ENCODE results near the gene DOCK3. TPM values are rescaled to one million over a fixed set of nuclear protein-coding genes. Genes with fewer than 3 reads are reported as not detected.
"Not testable (repeated sequence)": the region's sequence is repeated elsewhere in the genome, so short reads cannot be mapped to it uniquely, and the experiment has no call there.

DOCK3 gene
- total RNA-seq, 1 donor from 2014 or later = 6.2 TPM

DNA sequence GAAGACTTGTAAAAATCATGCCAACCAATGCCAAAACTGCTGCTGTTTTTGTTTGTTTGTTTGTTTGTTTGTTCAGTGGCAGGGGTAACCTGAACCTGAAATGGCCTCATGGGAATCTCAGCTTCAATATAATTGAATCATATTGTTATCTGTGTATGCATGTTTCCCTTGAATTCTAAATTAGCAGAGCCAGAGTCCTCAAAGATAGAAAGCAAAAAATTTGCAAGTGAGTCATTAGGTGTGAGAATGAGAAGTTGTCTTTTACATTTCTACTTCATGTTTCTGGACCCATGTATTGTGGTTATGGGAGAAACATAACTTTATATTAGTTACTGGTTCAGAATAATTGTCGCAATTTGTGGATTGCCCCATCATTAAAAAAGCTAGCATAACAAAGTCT is 249.2 kb downstream of the DOCK3 start:
- no peak for ATAC-seq
- no peak for DNase-seq (ENCODE audit: low spot score)
- intact Hi-C loops (cut with DNase I) = no loop called here

DNA sequence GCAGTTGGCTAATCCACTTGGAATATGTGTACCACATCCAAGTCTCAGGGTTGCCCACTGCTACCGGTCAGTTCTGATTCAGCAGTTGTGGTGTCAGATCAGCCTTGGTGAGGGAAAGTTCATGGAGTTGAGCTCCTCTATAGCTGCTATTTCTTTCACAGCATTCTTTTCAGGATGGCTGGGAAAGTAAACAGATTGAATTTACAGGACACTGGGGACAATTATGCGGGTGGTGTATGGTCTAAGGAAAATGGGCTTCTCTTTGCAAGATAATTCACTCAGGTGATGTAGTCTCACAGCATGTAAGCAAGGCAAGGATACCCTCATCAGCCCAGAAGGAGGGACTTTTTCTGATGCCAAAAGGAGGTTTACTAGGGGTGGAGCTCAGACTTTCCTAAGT is 249.9 kb downstream of the DOCK3 start:
- intact Hi-C loops (cut with DNase I) = no loop called here
- no peak for ATAC-seq
- DNase-seq (ENCODE audit: low spot score) = no peak

DNA sequence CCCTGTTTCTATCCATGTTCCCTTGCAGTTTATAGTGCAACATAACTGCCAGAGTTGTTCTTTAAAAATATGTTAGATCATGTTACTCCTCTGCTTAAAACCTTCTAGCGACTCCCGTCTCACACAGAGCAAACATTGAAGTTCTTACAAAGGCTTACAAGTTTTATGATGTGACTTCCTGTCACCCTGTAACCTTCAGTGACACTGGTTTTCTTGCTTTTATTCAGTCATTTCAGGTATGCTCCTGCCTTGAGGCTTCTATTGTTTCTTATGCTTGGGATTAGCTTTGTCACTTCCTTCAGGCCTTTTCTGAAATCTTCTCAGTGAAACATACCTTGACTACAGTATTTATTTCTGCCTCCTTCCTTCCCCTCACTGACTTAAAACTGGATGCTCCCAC is 252.1 kb downstream of the DOCK3 start:
- intact Hi-C loops (cut with DNase I) = no loop called here
- DNase-seq (ENCODE audit: low spot score) = no peak
- no peak for ATAC-seq

DNA sequence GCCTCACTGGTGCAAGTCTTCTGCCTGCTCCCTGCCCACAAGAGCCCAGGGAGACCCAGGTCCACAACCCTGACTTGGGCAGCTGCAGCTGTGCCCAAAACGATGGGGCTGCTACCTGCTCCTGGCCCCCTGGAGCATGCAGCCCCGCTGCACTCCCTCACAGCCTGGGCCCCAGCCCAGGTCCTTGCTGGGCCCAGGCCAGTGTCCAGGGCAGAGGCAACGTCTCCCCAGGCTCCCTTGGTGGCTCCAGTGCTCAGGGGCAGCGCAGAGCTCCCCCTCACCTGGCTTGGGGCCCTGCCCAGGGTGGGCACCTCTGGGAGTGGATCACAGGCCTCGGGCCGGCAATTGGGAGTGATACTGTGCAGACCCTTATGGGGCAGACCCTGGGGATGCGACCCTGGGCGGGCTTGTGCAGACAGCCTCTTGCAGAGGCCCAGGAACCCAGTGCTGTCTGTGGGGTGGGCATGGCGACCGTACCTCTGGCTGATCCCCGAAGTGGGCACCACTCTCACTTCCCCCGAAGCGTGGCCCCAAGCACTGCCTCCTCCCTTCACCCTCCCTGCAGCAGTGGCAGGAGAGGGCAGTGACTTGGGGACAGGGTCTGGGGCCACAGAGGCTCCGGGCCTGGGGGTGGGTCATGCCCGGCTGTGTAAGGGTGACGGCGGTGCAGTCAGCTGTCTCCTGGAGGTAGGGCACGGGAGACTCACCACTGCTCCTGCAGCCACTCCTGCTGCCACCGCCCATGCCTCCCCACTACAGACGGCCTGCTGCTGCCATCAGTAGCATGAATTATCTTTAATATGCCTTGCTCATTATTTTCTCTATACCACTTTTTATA is 255.9 kb downstream of the DOCK3 start:
- intact Hi-C loops (cut with DNase I) = no loop called here
- no peak for ATAC-seq

DNA sequence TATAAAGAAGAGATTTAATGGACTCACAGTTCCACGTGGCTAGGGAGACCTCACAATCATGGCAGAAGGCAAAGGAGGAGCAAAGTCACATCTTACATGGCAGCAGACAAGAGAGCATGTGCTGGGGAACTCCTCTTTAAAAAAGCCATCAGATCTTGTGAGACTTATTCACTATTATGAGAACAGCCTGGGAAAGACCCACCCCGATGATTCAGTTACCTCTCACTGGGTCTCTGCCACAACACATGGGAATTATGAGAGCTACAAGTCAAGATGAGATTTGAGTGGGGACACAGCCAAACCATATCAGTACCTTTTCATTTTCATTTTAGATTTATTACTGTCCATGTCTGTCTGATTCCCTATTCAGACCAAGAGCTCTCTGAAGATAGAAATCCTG is 258.2 kb downstream of the DOCK3 start:
- ATAC-seq; intact Hi-C loops (cut with DNase I); DNase-seq (ENCODE audit: low spot score): not testable (repeated sequence)

More for the DNA sequence above, 255.9 kb downstream of the DOCK3 start:
- no peak for DNase-seq (ENCODE audit: low spot score)

DNA sequence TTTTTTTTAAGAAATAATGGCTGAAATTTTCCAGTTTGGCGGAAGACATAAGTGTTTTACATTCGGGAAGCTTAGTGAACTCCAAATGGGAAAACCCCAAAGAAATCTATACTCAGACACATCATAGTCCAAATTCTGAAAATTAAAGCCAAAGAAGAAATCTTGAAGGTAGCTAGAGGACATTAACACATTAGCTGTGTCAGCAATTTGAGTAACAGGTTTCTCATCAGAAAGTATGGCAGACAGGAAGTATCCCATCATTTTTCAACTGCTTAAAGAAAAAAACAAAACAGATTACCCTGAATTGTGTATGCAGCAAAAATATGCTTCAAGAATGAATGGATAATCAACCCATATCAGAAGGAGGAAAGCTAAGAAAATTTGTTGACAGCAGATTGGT is 261.7 kb downstream of the DOCK3 start:
- no peak for ATAC-seq
- intact Hi-C loops (cut with DNase I) = no loop called here
- DNase-seq (ENCODE audit: low spot score) = no peak

DNA sequence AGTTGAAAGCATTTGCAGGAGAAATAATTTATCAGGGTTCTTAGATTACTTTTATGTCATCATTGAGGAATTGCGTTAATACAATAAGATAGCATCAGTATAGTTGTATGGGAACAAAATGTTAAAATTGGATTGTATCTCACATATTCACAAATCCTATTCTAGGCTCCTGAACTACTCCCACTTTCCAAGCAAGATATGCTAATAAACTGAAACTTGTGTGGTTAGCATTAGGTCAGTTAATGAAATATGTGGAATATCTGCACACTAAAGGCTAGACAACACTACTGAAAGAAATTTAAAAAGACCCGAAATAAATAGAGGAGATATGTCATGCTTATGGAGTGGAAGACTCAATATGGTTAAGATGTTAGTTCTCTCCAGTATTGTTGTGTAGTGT is 272.7 kb downstream of the DOCK3 start:
- intact Hi-C loops (cut with DNase I) = no loop called here
- DNase-seq (ENCODE audit: low spot score) (no peak), ATAC-seq (no peak)

DNA sequence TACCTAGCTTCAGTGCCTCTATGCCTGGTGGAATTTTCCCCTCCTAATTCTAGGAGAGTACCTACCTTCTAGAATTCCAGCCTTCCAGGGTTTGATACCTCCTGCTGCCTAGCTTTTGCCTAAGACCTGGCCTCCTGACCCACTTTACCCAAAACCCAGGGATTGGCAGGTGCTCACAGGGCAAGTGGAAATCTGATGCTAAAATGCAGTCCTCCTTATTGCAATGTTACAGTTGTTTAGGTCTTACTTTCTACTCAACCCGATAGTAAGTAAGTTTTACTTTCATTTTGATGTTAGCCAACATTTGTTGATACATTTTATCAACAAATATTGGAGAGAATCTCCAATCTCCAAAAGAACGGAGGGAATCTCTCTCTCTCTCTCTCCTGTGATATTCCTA is 275.9 kb downstream of the DOCK3 start:
- intact Hi-C loops (cut with DNase I) = no loop called here

DNA sequence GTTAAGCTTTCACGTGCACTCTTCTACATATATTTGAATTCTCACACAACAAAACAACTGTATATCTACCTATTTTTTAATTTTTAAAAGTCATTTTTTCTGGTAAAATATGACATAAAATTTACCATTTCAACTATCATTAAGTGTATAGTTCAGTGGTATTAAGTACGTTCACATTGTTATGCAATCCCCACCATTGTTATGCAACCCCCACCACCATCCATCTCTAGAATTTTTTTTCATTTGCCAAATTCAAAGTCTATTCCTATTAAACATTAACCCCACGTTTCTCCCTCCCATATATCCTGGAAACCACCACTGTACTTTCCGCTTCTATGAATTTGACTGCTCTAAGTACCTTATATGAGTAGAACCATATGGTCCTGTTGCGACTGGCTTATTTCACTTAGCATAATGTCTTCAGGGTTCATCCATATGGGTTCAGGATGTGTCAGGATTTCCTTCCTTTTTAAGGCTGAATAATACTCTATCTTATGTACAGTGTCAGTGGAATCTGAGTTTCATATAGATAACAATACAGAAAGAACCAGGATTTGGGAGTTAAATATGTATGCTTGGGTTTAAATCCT is 279.2 kb downstream of the DOCK3 start:
- intact Hi-C loops (cut with DNase I) = no loop called here
- DNase-seq (ENCODE audit: low spot score) (no peak), ATAC-seq (no peak)

More for the DNA sequence above, 275.9 kb downstream of the DOCK3 start:
- DNase-seq (ENCODE audit: low spot score) (no peak), ATAC-seq (no peak)

DNA sequence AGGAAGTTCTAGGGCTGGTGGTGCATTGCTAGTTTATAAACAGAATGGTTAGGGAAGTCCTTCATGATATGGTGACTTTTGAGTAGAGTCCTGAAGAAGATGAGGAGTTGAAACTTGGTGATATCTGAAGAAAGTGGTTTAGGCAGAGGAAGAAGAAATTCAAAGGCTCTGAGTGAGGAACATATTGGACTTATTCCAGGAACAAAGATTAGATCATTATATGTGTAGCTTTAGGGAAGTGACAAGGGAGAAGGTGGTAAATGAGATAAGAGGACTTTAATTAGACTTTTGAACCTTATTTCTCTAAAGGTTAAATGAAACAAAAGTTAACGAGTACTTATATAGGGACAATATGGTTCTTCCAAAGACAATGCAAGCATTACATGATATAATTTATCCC is 286.7 kb downstream of the DOCK3 start:
- no peak for DNase-seq (ENCODE audit: low spot score)
- intact Hi-C loops (cut with DNase I) = no loop called here
- ATAC-seq = no peak

DNA sequence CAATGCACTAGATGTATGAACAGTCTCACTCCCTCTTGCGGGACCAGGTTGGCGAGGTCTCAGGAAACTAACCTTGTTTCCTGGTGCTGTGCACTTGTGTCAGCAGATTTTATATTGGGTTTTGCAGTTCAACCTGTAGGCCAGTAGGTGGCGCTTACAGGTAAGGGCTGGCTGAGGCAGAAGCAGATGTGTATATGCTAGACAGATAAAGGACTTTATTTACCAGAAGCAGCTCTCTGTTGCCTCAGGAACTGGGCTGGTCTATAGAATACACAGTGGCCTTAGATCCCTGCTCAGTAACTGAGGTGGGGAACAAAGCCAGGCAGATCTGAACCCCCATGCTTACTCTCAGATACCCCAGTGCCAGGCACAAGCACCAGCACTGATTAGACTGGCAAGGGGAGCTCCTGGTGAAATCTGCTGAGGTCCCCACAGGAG is 296.8 kb downstream of the DOCK3 start:
- ATAC-seq (no peak), DNase-seq (ENCODE audit: low spot score) (no peak)
- intact Hi-C loops (cut with DNase I) = no loop called here

DNA sequence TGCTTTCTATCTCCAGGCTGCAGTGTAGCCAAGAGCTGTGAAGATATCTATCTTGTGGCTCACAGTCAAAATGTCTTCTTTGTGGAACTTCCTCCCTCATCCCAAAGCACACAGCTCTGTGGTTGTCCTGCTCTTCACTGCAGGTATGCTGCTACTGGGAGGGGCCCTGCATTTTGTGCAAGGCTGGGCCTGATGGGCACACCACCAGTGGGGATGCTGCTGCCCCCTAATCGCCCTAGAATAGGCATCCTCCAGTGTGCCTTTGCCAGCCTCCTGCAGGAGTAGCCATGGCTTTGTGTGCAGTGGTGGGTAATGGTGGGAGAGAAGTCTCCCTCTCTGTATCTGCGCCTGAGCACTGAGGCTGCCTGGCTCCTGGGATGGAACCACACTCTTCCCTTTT is 297.3 kb downstream of the DOCK3 start:
- intact Hi-C loops (cut with DNase I) = no loop called here
- no peak for ATAC-seq

DNA sequence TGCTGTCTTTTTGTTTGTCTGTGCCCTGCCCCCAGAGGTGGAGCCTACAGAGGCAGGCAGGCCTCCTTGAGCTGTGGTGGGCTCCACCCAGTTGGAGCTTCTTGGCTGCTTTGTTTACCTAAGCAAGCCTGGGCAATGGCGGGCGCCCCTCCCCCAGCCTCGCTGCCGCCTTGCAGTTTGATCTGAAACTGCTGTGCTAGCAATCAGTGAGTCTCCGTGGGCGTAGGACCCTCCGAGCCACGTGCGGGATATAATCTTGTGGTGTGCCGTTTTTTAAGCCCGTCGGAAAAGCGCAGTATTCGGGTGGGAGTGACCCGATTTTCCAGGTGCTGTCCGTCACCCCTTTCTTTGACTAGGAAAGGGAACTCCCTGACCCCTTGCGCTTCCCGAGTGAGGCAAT is 303.9 kb downstream of the DOCK3 start:
- ATAC-seq; intact Hi-C loops (cut with DNase I); DNase-seq (ENCODE audit: low spot score): not testable (repeated sequence)

More for the DNA sequence above, 297.3 kb downstream of the DOCK3 start:
- no peak for DNase-seq (ENCODE audit: low spot score)

DNA sequence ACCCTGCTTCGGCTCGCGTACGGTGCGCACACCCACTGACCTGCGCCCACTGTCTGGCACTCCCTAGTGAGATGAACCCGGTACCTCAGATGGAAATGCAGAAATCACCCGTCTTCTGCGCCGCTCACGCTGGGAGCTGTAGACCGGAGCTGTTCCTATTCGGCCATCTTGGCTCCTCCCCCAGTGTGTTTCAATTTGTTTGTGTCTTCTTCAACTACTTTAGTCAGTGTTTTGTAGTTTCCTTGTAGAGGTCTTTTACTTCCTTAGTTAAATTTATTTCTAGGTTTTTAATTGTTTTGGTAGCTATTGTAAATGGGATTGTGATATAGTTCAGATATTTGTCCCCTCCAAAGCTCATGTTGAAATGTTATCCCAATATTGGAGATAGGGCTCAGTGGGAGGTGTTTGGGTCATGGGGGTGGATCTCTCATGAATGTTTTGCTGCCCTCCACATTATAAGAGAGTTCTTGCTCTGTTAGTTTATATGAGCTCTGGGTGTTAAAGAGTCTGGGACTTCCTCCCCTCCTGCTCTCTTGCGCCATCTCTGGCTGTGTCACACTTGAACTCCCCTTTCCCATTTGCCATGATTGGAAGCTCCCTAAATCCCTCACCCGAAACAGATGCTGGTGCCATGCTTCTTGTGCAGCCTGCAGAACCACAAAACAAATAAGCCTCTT is 304.4 kb downstream of the DOCK3 start:
- intact Hi-C loops (cut with DNase I) = no loop called here
- DNase-seq (ENCODE audit: low spot score) = no peak
- no peak for ATAC-seq

DNA sequence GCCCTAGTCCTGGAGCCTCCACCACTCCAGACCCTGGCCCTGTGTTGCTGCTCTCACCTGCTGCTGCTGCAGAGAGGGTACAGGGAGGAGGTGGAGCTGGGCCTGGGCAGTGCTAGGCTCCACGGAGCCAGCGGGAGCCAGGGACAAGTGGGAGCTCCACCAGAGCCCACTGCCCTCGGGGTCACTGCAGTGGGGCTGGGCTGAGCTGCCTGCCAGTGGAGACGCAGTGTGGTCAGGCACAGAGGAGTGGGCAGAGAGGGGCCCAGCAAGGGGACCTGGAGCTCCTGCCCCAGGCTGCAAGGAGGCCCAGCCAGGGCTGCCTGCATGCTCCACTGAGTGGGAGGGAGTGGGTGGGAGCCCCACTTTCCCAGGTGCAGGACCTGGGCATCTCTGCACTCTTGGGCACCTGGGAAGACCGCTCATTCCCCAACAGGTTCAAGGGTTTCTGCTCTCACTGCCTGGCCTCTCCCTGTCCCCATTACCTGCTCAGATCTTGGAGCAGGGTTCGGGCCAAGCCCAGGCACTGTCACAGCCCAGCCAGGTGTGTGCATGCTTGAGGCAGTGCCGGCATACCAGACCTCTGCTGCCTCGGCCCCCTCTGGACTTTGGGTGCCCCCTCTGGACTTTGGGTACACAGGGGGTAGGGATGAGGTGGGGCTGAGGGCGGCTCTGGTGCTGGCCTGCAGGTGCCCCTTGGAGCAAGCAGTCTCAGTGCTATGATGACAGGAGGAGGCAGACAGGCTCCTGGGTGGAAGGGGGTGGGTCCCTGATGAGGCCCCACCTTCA is 308.0 kb downstream of the DOCK3 start:
- ATAC-seq (no peak), DNase-seq (ENCODE audit: low spot score) (no peak)
- intact Hi-C loops (cut with DNase I) = no loop called here

DNA sequence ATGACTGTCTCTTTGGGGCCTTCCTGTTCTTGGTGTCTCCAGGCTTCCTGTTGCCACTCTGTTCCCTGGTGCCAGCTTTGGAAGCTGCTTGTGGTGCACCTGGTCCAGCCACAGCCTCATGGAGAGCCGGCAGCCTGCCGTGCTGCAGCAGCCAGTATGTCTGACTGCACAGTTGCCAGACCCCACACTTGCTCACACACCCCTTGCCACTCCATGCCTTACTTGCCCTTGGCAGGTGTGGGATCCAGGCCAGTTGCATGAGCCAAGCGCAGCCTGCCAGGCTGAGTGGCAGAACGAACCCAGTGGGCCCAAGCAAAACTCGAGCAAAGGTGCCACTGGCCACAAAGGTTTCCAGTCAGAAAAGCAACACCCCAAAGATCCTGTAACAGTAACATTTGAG is 309.2 kb downstream of the DOCK3 start:
- intact Hi-C loops (cut with DNase I) = no loop called here
- no peak for DNase-seq (ENCODE audit: low spot score)
- no peak for ATAC-seq

DNA sequence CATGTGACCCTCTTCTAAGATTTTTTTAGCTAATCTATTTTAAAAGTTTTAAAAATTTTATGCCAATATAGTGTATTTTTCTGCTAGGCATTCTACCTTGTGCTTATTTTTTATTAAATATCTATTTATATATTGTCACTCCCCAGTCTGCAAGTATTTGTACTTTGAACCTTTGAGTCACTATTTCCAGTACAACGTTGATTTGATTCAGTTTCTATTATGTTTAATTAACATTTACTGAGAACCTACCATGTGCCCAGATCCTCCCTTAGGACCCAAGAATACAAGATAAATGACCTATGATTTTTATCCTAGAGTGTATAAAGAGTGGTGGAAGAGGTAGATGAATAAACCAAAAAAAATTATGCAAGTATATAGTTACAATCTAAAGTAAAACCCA is 311.2 kb downstream of the DOCK3 start:
- intact Hi-C loops (cut with DNase I) = no loop called here
- no peak for ATAC-seq
- DNase-seq (ENCODE audit: low spot score) = no peak

DNA sequence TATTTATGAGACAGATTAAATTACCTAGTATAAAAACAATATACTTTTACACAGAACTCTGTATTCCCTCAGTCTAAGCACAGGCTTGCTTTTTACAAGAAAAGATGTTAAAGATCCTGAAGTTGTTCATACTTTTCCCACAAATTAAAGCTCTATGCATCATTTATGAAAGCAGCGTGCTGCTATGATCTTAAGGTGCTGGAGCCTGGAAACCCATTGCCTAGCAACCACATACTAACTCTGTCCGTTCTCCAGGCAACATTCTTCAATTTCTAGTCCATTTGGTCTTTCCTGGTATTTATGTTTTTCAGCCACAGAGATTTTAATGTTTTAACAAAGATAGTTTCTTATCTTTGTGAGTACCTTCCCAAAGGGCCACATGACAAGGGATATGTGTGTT is 312.0 kb downstream of the DOCK3 start:
- intact Hi-C loops (cut with DNase I) = no loop called here
- ATAC-seq = no peak
- no peak for DNase-seq (ENCODE audit: low spot score)

DNA sequence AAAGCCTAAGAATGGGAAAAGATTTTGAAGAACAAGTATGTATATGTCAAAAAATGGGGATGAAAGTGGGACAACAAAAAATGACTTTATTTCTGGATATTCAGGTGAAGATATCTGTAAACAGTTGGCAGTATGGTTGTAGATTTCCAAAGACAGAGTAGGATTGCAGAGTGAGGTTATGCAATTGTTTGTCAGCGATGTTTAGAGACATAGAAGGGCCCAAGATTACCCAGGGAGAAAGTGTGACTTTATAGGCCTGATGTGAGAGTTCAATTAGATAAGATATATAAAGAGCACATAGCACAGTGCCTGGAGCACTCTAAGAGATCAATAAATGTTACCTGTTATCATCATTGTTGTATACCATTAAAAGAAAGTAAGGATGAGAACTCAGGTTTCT is 319.8 kb downstream of the DOCK3 start:
- ATAC-seq = no peak
- DNase-seq (ENCODE audit: low spot score) = no peak
- intact Hi-C loops (cut with DNase I) = no loop called here

Data from sciatic nerve (tissue), 2 donors.